Heart right ventricle (tissue), 16 donors: ENCODE data around the gene MYH15. TPM values are rescaled to one million over a fixed set of nuclear protein-coding genes. Genes with fewer than 3 reads are reported as not detected.

ENCODE experiments used
- ATAC-seq, 8 donors: fragments of 200-7000 bp; cut with Tn5 transposase; one replicate each; pipeline ENCODE4 v1.9.1; 2020; ENCODE audit warnings: mild to moderate bottlenecking in 8 of 8, moderate library complexity in 8 of 8, moderate number of reproducible peaks in 1 of 8
- DNase-seq, 2 donors: peaks; one replicate each; pipeline ENCODE4 v3.0.0-alpha.2; 2020
- H3K27ac ChIP-seq, 10 donors: fragments of 200-600 bp; sonication (generic) in 2 of 10; one replicate each; pipeline versions ENCODE4 v1.5.0 to v1.8.0; 2020 to 2022; ENCODE audit warnings: mild to moderate bottlenecking in 3 of 10
- H3K27me3 ChIP-seq, 7 donors: fragments of 200-600 bp; one replicate each; pipeline ENCODE4 v1.8.0; 2021 to 2022; ENCODE audit warnings: mild to moderate bottlenecking in 2 of 7
- H3K36me3 ChIP-seq, 9 donors: fragments of 200-600 bp; sonication (generic) in 1 of 9; one replicate each; pipeline versions ENCODE4 v1.5.0 to v1.8.0; 2020 to 2022; ENCODE audit warnings: mild to moderate bottlenecking in 2 of 9
- H3K4me1 ChIP-seq, 9 donors: fragments of 200-600 bp; sonication (generic) in 1 of 9; one replicate each; pipeline versions ENCODE4 v1.5.0 to v1.8.0; 2020 to 2022; ENCODE audit warnings: mild to moderate bottlenecking in 4 of 9
- H3K4me3 ChIP-seq, 10 donors: fragments of 200-600 bp; sonication (generic) in 2 of 10; one replicate each; pipeline versions ENCODE4 v1.5.0 to v1.8.0; 2020 to 2022; ENCODE audit warnings: mild to moderate bottlenecking in 7 of 10, moderate library complexity in 2 of 10
- H3K9me3 ChIP-seq, 11 donors: fragments of 200-600 bp in 10 of 11; sonication (generic) in 2 of 11; one replicate each; pipeline versions ENCODE4 v1.5.0 to v1.8.0; 2013 to 2022; ENCODE audit warnings: mild to moderate bottlenecking in 2 of 11, control low read depth in 1 of 11, moderate library complexity in 1 of 11
- CTCF ChIP-seq, 9 donors: fragments of 200-600 bp; sonication (generic) in 2 of 9; IDR thresholded peaks; one replicate each; pipeline versions ENCODE4 v1.5.0 to v1.8.0; 2021 to 2022; ENCODE audit warnings: antibody characterized with exemption in 9 of 9, mild to moderate bottlenecking in 5 of 9, moderate library complexity in 1 of 9
- WGBS, 2 donors: extraction: QIAGEN DNeasy Blood & Tissue Kit; methylation state at CpG; one replicate each; pipeline ENCODE4 v1.1.7; 2013; ENCODE audit warnings: inconsistent platforms in 1 of 2; 5-methylcytosine and 5-hydroxymethylcytosine counted together
- intact Hi-C, 10 donors: fragments of 100-400 bp; cut with DNase I; formaldehyde crosslinking; loops; one replicate each; pipeline versions ENCODE4 v1.11.1 to v1.14.2; 2022
- polyA plus RNA-seq, 2 donors: library from polyadenylated mRNA; stranded (reverse); fragments of 200-250 nt; gene quantifications; one replicate each; pipeline ENCODE4 v1.2.3, GENCODE V29; 2013
- total RNA-seq, 10 donors: library from RNA; stranded (reverse); fragmentation: NEBNext Ultra II Directional in 3 of 10; extraction: Animal tissue kit (Norgen Biotek cat#: 25700) in 3 of 10; gene quantifications; one replicate each; pipeline versions ENCODE4 v1.2.1 to v1.2.4, GENCODE V29; 2021 to 2023
- donor health status: Arrhythmogenic right ventricular cardiomyopathy.
- donor health status: ischemic (EF 13 %, LVEDD 7.1; RV severe dilation, severe dysfunction).
- donor health status: healthy with polysubstance abuse.
- donor health status: DM: no; HTN: yes; CAD: no.
- donor health status: DM: no; HTN: no; CAD: no.
- donor health status: ischemic (EF 25% LVEDD 6.9; RV normal size, moderate dysfunction).
- donor health status: ischemic (EF 25% LVEDD 5.7; RV mildly dilated, moderate dysfunction).
- donor health status: healthy.
- donor health status: DM: yes; HTN: yes; CAD: no.
- donor health status: Ischemic cardiomyopathy.
- donor health status: ischemic (EF 35%, LVEDD 5.7; RV mildly dilated, moderate dysfunction).
- donor health status: nonischemic (EF 11% LVEDD 7.7; RV severe dilation, severe dysfunction).
- donor health status: DM: yes; HTN: yes; CAD: no.
- donor health status: PGD.
- donor health status: ischemic (EF 29% LVEDD 5.4; RV normal size, mild dysfunction).
- donor health status: nonischemic (EF 23%, LVEDD 6.1; RV moderate dilation, normal function).

The MYH15 gene
- total and polyA plus RNA-seq, 12 donors = 0.12 to 1.1 (median 0.26) TPM

GRCh38 chr3:108507902-108508301, 2.5 kb downstream of the MYH15 start:
- intact Hi-C loops = loop anchor here in 2 of 10 donors (5.0 kb wide), 2 partner anchors 34 to 39 kb away; no protein-coding TSS in a partner anchor
- H3K4me3 ChIP-seq = no peak overlapping the region
- no peaks in the 10 kb centered on the region for H3K36me3 ChIP-seq
- no peak for TF ChIP-seq CTCF (IDR thresholded peaks at IDR 0.05)
- no peak for DNase-seq
- peaks cover 0 to 11% (median 0%) of the 10 kb centered on the region in 9 donors for H3K4me1 ChIP-seq
- H3K27me3 ChIP-seq = no peaks in the 10 kb centered on the region
- H3K27ac ChIP-seq = no peak overlapping the region
- no peak for ATAC-seq
- H3K9me3 ChIP-seq = peaks cover 0 to 5% (median 0%) of the 10 kb centered on the region in 11 donors

- intact Hi-C loops = loop anchor here in 2 of 10 donors (5.0 kb wide), 2 partner anchors 36 to 41 kb away; no protein-coding TSS in a partner anchor
- Histone ChIP-seq H3K36me3 (no peaks in the 10 kb centered on the region), H3K27ac (no peak overlapping the region), H3K9me3 (peaks cover 0 to 5% (median 0%) of the 10 kb centered on the region in 11 donors), H3K4me1 (peaks cover 0 to 11% (median 0%) of the 10 kb centered on the region in 9 donors), H3K4me3 (no peak overlapping the region), H3K27me3 (no peaks in the 10 kb centered on the region)
- TF ChIP-seq CTCF (IDR thresholded peaks at IDR 0.05) = peak in 3 of 9 donors; percentile 14 to 30 (median 29)
- DNase-seq (no peak), ATAC-seq (peak in 1 of 8 donors; percentile 47)
- 85 to 93% methylated on average over 1 of the region's 1 CpG for WGBS, 2 donors
Measured at GRCh38 chr3:108505811-108506210, 4.6 kb downstream of the MYH15 start.

- no peaks in the 10 kb centered on the region for H3K27me3 ChIP-seq
- no peaks in the 10 kb centered on the region for H3K4me1 ChIP-seq
- H3K27ac ChIP-seq = no peak overlapping the region
- DNase-seq (no peak), ATAC-seq (no peak)
- no peaks in the 10 kb centered on the region for H3K36me3 ChIP-seq
- no peak overlapping the region for H3K4me3 ChIP-seq
- no peak for TF ChIP-seq CTCF (IDR thresholded peaks at IDR 0.05)
- peaks cover 0 to 5% (median 0%) of the 10 kb centered on the region in 11 donors for H3K9me3 ChIP-seq
- intact Hi-C loops = no loop called here
Measured at GRCh38 chr3:108503722-108504121, 6.7 kb downstream of the MYH15 start.

- no peaks in the 10 kb centered on the region for H3K36me3 ChIP-seq
- no peaks in the 10 kb centered on the region for H3K4me1 ChIP-seq
- DNase-seq (no peak), ATAC-seq (no peak)
- H3K9me3 ChIP-seq = peaks cover 0 to 5% (median 0%) of the 10 kb centered on the region in 11 donors
- no peak overlapping the region for H3K27ac ChIP-seq
- no peaks in the 10 kb centered on the region for H3K27me3 ChIP-seq
- intact Hi-C loops = no loop called here
- H3K4me3 ChIP-seq = no peak overlapping the region
- 94 to 97% methylated on average over 5 of the region's 5 CpGs for WGBS, 2 donors
- no peak for TF ChIP-seq CTCF (IDR thresholded peaks at IDR 0.05)
Measured at GRCh38 chr3:108501535-108501934, 8.9 kb downstream of the MYH15 start.
